ENCODE results near the gene TWSG1.
"Not testable (repeated sequence)": the region's sequence is repeated elsewhere in the genome, so short reads cannot be mapped to it uniquely, and the experiment has no call there.

The TWSG1 gene

GRCh38 chr18:9336827-9337226, 2.3 kb downstream of the TWSG1 start:
- no peak for DNase-seq

GRCh38 chr18:9337873-9338272, 3.3 kb downstream of the TWSG1 start:
- no peak for DNase-seq

GRCh38 chr18:9340472-9340871, 5.9 kb downstream of the TWSG1 start:
- DNase-seq: no peak

GRCh38 chr18:9343577-9343976, 9.0 kb downstream of the TWSG1 start:
- no peak for DNase-seq

GRCh38 chr18:9346775-9347174, 12.2 kb downstream of the TWSG1 start:
- no peak for DNase-seq

GRCh38 chr18:9348079-9348671, 13.6 kb downstream of the TWSG1 start:
- no peak for DNase-seq

GRCh38 chr18:9348766-9349165, 14.2 kb downstream of the TWSG1 start:
- DNase-seq: no peak

- no peak for DNase-seq
These were observed 19.0 kb downstream of the TWSG1 start for GRCh38 chr18:9353596-9353995.

- DNase-seq: no peak
These were observed 19.7 kb downstream of the TWSG1 start for GRCh38 chr18:9354256-9354655.

- DNase-seq: no peak
These were observed 22.4 kb downstream of the TWSG1 start for GRCh38 chr18:9356976-9357375.

- no peak for DNase-seq
These were observed 25.2 kb downstream of the TWSG1 start for GRCh38 chr18:9359796-9360195.

GRCh38 chr18:9361191-9361590, 26.6 kb downstream of the TWSG1 start:
- no peak for DNase-seq

GRCh38 chr18:9362869-9363268, 28.3 kb downstream of the TWSG1 start:
- no peak for DNase-seq

GRCh38 chr18:9364242-9364641, 29.7 kb downstream of the TWSG1 start:
- no peak for DNase-seq

- no peak for DNase-seq
These were observed 30.8 kb downstream of the TWSG1 start for GRCh38 chr18:9365406-9365805.

- no peak for DNase-seq
These were observed 31.6 kb downstream of the TWSG1 start for GRCh38 chr18:9366126-9366714.

GRCh38 chr18:9373254-9373653, 38.7 kb downstream of the TWSG1 start:
- DNase-seq: not testable (repeated sequence)

- no peak for DNase-seq
These were observed 44.5 kb downstream of the TWSG1 start for GRCh38 chr18:9379118-9379517.

GRCh38 chr18:9380101-9380500, 45.5 kb downstream of the TWSG1 start:
- no peak for DNase-seq

GRCh38 chr18:9380621-9381395, 46.2 kb downstream of the TWSG1 start:
- DNase-seq: no peak

- DNase-seq: no peak
These were observed 52.3 kb downstream of the TWSG1 start for GRCh38 chr18:9386879-9387278.

GRCh38 chr18:9387891-9388290, 53.3 kb downstream of the TWSG1 start:
- no peak for DNase-seq

- DNase-seq: no peak
These were observed 55.1 kb downstream of the TWSG1 start for GRCh38 chr18:9389706-9390105.

- DNase-seq: no peak
These were observed 58.2 kb downstream of the TWSG1 start for GRCh38 chr18:9392726-9393125.
